Immature natural killer cell (primary cell): ENCODE data around the gene PARP3. TPM values are rescaled to one million over a fixed set of nuclear protein-coding genes. Genes with fewer than 3 reads are reported as not detected.

Source experiments
- DNase-seq, 3 donors: peaks; one replicate each; pipeline ENCODE4 v3.0.0; 2022; ENCODE audit warnings: mixed read lengths in 1 of 3
- H3K27ac Mint-ChIP-seq, 6 donors: one replicate each; pipeline ENCODE4 v1.8.0; 2020; ENCODE audit warnings: mixed read lengths in 6 of 6, mild to moderate bottlenecking in 5 of 6, inconsistent platforms in 4 of 6, moderate library complexity in 3 of 6
- H3K27me3 Mint-ChIP-seq, 3 donors: one replicate each; pipeline ENCODE4 v1.8.0; 2020 to 2021; ENCODE audit warnings: low read depth in 3 of 3, mild to moderate bottlenecking in 3 of 3, mixed read lengths in 3 of 3, moderate library complexity in 3 of 3, inconsistent platforms in 1 of 3
- H3K36me3 Mint-ChIP-seq, 3 donors: one replicate each; pipeline ENCODE4 v1.8.0; 2020; ENCODE audit warnings: mixed read lengths in 3 of 3, inconsistent platforms in 2 of 3, mild to moderate bottlenecking in 2 of 3
- H3K4me1 Mint-ChIP-seq, 2 donors: one replicate each; pipeline ENCODE4 v1.8.0; 2020; ENCODE audit warnings: inconsistent platforms in 2 of 2, mild to moderate bottlenecking in 2 of 2, mixed read lengths in 2 of 2, moderate library complexity in 1 of 2
- H3K4me3 Mint-ChIP-seq, 5 donors: one replicate each; pipeline ENCODE4 v1.8.0; 2020; ENCODE audit warnings: mild to moderate bottlenecking in 5 of 5, mixed read lengths in 5 of 5, inconsistent platforms in 3 of 5, moderate library complexity in 3 of 5
- H3K9me3 Mint-ChIP-seq, 6 donors: one replicate each; pipeline ENCODE4 v1.8.0; 2020; ENCODE audit warnings: mild to moderate bottlenecking in 6 of 6, mixed read lengths in 6 of 6, inconsistent platforms in 4 of 6, moderate library complexity in 3 of 6
- polyA plus RNA-seq, 3 donors: library from polyadenylated mRNA; unstranded; fragments of 300-500 nt; fragmentation: Illumina TruSeq; gene quantifications; one replicate each; pipeline ENCODE4 v1.2.3, GENCODE V29; 2021

The PARP3 gene
- polyA plus RNA-seq, 3 donors from 2014 or later, result 2.3 to 2.9 TPM; not detected in 1

DNA sequence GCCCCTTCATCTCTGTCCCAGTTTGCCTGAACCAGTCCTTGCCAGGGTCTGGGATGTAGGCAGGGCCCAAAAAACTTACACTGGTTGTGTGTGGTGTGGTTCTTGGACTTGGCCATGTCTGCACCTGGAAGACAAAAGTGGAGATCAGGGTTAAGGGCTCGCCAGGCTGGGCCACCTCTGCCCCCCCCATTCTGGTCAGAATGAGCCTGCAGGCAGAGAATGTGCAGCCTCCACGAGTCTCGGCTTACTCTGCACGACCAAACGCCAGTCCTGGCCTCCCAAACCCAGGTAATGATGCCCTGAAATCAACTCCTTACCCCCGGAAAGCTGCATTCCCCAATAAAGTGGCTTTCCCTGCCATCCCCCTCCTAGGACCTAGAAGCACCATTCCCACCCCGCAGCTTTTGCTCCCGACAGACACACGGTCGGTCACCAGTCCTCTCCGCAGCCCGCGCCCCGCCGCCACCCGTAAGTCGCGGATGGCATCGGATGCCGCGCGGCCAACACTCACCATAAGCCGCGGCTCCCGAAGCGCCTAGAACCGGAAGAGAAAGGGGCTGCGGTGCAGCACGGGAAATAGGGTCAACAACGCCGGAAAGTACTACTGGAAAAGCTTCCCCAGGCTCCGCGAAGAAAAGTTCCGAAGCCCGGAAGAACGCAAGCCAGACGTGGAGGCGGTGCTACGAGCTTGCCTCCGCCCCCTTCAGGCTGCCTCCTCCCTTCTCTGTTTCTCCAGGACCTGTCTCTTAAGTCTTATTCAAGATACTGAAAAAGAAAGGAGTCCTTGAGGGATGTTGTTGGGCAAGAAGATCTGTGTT, 53.4 kb downstream of the PARP3 start, which contains the start of gene RPL29:
Gene RPL29 (minus strand): TSS at position 550 of the 818 bp plus-strand sequence. CDS start 434 bp downstream, at position 116.
- H3K4me1 Mint-ChIP-seq, result peaks cover 38 to 39% of the 10 kb centered on the region in 2 donors
- H3K27me3 Mint-ChIP-seq, result peaks cover 3 to 4% (median 4%) of the 10 kb centered on the region in 3 donors
- peaks cover 0 to 17% (median 0%) of the 10 kb centered on the region in 3 donors for H3K36me3 Mint-ChIP-seq
- peak within 1 kb of the TSS; percentile 100 for H3K4me3 Mint-ChIP-seq
- peak; percentile 87 to 92 (median 91) for DNase-seq
- peak within 1 kb of the TSS; percentile 96 to 100 (median 99) for H3K27ac Mint-ChIP-seq
- no peaks in the 10 kb centered on the region for H3K9me3 Mint-ChIP-seq

DNA sequence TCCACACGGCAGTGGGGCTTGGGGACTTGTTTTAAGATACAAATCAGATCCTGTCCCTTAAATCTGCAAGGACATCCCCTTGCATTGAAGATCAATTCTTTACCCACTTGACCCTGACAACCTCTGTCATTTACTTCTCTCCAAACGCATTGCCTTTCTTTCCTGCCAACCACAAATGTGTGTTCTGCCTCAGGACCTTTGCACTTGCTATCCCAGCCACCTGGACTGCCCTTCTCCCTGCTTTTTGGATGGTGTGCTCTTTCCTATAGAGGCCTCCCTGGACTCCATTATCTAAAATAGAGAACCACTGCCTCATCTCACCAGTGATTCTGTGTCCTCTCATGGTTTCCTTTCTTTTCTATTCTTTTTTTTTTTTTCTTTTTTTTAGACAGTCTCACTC, 55.0 kb downstream of the PARP3 start:
- Mint-ChIP-seq H3K27ac (peak overlapping the region in 4 of 6 donors; percentile 12 to 77 (median 64)), H3K4me1 (peaks cover 32 to 37% of the 10 kb centered on the region in 2 donors), H3K4me3 (peak overlapping the region; percentile 48 to 60 (median 56)), H3K36me3 (peaks cover 0 to 17% (median 0%) of the 10 kb centered on the region in 3 donors), H3K27me3 (peaks cover 3 to 5% (median 4%) of the 10 kb centered on the region in 3 donors), H3K9me3 (no peaks in the 10 kb centered on the region)
- DNase-seq, result no peak

DNA sequence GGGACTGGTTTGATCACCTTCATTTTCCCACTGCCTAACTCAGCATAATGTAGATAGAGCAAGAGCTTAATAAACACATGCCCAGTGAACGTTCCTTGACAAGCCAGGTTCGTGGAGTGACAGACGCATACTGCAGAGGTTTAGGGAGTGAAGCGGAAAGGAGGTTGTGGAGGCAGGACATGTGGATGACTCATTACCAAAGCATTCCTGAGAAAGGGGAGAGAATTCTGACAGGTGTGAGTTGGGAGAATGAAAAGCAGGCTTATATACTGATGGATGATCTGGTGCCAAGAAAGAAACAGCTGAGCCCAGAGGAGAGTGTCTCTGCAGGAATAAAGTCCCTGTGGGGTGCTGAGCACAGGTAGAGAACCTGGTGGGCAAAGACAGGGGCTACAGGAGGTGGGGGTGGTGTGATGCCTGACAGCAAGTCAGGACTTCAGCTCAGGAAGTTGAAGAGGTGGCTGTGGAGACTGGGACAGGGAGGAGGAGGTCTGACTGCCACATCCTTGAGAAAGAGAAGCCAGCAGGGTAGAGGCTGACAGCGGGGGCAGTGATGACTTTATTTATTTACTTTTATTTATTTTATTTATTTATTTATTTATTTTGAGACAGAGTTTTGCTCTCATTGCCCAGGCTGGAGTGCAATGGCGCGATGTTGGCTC, 55.9 kb downstream of the PARP3 start:
- no peaks in the 10 kb centered on the region for H3K9me3 Mint-ChIP-seq
- peak overlapping the region in 1 of 6 donors; percentile 28 for H3K27ac Mint-ChIP-seq
- peaks cover 0 to 14% (median 0%) of the 10 kb centered on the region in 3 donors for H3K36me3 Mint-ChIP-seq
- no peak for DNase-seq
- no peak overlapping the region for H3K4me3 Mint-ChIP-seq
- peaks cover 25 to 36% of the 10 kb centered on the region in 2 donors for H3K4me1 Mint-ChIP-seq
- H3K27me3 Mint-ChIP-seq, result peaks cover 3 to 5% (median 4%) of the 10 kb centered on the region in 3 donors

Other genes with a start within 250 kb of the PARP3 start
- gene GRM2, start 235.3 kb upstream of the PARP3 start, polyA plus RNA-seq, result not detected
- gene IQCF6, start 163.1 kb upstream of the PARP3 start, polyA plus RNA-seq, result not detected
- not detected for gene IQCF2, start 80.7 kb upstream of the PARP3 start, polyA plus RNA-seq
- gene IQCF5, start 66.8 kb upstream of the PARP3 start, polyA plus RNA-seq, result not detected
- gene IQCF1, start 39.0 kb upstream of the PARP3 start, polyA plus RNA-seq, result not detected
- 10 to 100 TPM; 15.5 to 22.5 (median 21.2) TPM for gene RRP9, start 459 bp upstream of the PARP3 start, polyA plus RNA-seq
- gene GPR62, start 13.0 kb downstream of the PARP3 start, polyA plus RNA-seq, result not detected
- 10 to 100 TPM in 1 of 3 donors, 1 to 10 TPM in 2; 7.2 to 12.7 (median 9.3) TPM for gene PCBP4, start 25.1 kb downstream of the PARP3 start, polyA plus RNA-seq
- 10 to 100 TPM; 44.9 to 62.3 (median 51.6) TPM for gene ABHD14B, start 31.7 kb downstream of the PARP3 start, polyA plus RNA-seq
- gene ABHD14A, start 32.7 kb downstream of the PARP3 start, polyA plus RNA-seq, result 100 to 1,000 TPM in 1 of 3 donors, 10 to 100 TPM in 2; 90.2 to 134 (median 97.6) TPM
- gene ACY1, start 41.2 kb downstream of the PARP3 start, polyA plus RNA-seq, result 10 to 100 TPM; 19.0 to 52.7 (median 23.8) TPM
- 1,000 to 10,000 TPM in 1 of 3 donors, 100 to 1,000 TPM in 2; 501 to 1,073 (median 800) TPM for gene RPL29, start 53.5 kb downstream of the PARP3 start, polyA plus RNA-seq
- 1 to 10 TPM; 1.2 to 4.3 (median 1.6) TPM for gene DUSP7, start 114.2 kb downstream of the PARP3 start, polyA plus RNA-seq
- 1 to 10 TPM in 2 of 3 donors, not detected in 1; 2.9 to 4.0 TPM for gene POC1A, start 212.1 kb downstream of the PARP3 start, polyA plus RNA-seq